HG02571 (cell line): Measurements from ENCODE around the gene ANKRD37.
"Not testable (repeated sequence)": the region's sequence is repeated elsewhere in the genome, so short reads cannot be mapped to it uniquely, and the experiment has no call there.

Experiments used
- ATAC-seq: cut with Tn5 transposase; IDR thresholded peaks from one replicate; pipeline ENCODE4 v1.9.1; 2021; ENCODE audit warnings: mild to moderate bottlenecking, moderate library complexity; ENCODE audit not compliant: unreplicated experiment

ANKRD37 gene, protein sequence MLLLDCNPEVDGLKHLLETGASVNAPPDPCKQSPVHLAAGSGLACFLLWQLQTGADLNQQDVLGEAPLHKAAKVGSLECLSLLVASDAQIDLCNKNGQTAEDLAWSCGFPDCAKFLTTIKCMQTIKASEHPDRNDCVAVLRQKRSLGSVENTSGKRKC

GRCh38 chr4:185396724-185397385, at the start of gene ANKRD37:
Gene ANKRD37 (plus strand): TSS chr4:185396841. CDS start chr4:185396924, 83 bp downstream.
- ATAC-seq, result no peak

DNA sequence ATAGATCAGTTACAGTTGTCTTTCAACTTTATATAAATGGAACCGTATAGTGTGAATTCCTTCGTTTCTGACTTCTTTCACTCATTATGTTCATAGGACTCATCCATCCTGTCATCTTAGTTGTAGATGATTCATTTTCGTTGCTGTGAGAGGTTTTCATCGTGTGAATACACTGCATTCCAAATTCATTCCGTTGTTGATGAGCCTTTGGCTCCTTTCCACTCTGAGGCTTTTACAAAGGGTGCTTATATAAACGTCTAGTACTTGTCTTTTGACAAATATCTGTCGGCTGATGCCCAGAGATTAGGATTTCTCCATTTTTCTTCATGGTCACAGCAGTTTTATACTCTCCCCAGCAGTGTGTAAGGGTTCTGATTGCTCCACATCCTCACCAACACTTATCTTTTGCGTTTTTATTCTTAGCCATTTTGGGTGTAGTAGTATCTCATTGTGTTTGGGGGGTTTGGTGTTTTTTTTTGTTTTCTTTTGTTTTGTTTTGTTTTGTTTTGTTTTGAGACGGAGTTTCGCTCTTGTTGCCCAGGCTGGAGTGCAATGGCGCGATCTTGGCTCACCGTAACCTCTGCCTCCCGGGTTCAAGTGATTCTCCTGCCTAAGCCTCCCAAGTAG, 49.6 kb upstream of the ANKRD37 start:
- ATAC-seq, result no peak

- ATAC-seq, result no peak
Measured at GRCh38 chr4:185351691-185352090, 45.0 kb upstream of the ANKRD37 start.

DNA sequence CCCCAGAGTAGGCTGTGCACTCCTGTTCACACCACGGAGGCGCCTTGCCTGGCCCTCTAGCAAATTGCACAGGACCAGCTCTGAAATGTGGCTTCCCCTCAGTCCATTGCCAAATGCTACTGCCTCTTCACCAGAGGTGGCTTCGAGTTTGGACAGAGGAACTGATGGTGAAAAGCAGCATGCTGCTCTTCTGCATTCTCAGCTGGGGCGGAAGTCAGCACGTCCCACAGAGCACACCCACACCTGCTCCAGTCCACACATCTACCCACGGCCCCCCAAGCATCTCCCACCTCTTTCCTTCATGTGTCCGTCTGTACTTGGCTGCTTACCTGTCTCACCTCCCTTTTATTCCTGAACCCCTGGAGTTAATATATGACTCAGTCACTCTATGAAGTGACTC, 44.4 kb upstream of the ANKRD37 start:
- no peak for ATAC-seq

DNA sequence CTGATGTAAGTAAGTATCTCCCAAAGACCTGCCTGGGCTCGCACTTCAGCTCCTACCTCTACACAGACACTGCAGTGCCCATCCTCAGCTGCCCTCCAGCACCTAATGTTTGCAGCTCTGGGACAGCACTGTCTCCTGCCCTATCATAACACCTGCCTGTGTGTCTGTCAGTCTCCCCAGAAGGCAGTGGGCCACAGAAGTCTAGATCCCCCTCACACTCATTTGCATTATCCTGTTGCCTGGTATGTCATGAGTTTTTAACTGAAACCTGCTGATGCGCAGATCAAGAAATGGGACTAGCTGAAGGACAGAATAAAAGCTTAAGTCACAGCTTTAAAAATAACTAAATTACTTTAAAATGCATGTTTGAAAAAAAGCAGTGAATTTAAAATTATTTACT, 43.9 kb upstream of the ANKRD37 start:
- ATAC-seq, result no peak

GRCh38 chr4:185357211-185357610, 39.4 kb upstream of the ANKRD37 start:
- ATAC-seq, result no peak

GRCh38 chr4:185357733-185358440, 38.8 kb upstream of the ANKRD37 start:
- ATAC-seq, result no peak

DNA sequence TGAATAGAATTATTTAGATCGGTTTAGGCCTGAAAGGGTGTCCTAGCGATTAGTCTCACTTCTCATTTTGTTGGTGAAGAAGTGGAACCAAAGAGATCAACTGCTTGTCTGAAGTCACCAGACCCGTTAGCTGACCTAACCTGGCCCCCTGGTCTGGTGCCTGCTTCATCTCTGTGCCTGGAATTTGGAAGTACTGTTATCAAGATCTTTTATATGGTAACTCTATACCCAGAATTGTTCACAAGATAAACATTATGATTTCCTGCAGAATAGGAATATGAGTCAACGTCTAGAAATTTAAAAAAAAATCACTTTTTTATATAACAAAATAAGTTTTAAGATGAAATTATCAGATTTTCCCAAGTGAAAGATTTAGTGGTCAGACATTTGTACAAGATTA, 38.1 kb upstream of the ANKRD37 start:
- ATAC-seq, result no peak

- no peak for ATAC-seq
Measured at GRCh38 chr4:185358959-185359358, 37.7 kb upstream of the ANKRD37 start.

GRCh38 chr4:185359767-185360446, 36.7 kb upstream of the ANKRD37 start:
- no peak for ATAC-seq

DNA sequence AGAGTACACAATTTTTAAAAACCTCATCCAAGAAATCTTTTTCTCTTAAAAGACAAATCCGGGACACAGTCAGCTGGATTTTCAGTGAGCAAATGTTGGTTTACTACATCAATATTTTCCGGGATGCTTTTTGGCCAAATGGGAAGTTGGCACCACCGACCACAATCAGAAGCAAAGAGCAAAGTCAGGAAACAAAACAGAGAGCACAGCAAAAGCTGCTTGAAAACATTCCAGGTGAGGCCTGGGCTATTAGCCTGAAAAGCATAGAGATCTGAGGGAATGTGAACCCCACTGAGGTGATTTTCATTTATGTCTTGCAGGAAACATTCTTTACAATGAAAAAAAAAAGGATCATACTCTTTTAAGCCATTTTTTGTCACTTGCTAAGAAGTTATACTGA, 34.8 kb upstream of the ANKRD37 start:
- ATAC-seq, result no peak

DNA sequence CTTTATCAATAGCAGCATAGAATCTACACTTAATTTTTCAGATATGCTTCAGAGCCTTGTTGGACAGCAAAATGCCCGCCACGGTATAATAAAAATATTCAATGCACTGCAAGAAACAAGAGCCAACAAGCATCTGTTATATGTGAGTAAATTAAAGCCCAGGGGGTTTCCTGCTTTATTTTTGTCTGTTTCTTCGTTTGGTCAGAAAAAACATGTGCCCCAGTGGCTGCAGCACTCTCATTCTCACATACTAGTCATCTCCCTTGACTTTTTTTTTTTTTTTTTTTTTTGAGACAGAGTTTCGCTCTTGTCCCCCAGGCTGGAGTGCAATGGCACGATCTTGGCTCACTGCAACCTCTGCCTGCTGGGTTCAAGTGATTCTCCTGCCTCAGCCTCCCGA, 34.1 kb upstream of the ANKRD37 start:
- ATAC-seq, result not testable (repeated sequence)

GRCh38 chr4:185363251-185363650, 33.4 kb upstream of the ANKRD37 start:
- ATAC-seq, result no peak

DNA sequence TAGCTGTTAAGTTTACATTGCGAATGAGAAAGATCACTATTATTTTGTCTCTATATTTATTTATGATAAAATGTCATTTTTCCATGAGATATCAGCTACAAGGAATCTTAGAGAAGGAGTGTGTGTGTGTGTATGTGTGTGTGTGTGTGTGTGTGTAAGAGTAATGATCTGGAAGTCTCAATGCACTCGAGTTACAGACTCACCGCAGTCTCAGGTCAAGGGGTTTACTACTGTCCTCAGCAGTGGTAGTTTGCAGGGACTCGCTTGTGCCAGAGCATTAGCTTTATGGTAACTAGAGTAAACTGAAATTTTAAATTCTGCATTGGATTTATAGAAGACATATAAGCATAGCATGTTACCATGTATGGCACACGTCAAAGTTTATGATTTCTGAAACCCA, 31.8 kb upstream of the ANKRD37 start:
- no peak for ATAC-seq

GRCh38 chr4:185369731-185370130, 26.9 kb upstream of the ANKRD37 start:
- no peak for ATAC-seq

- no peak for ATAC-seq
Measured at GRCh38 chr4:185370268-185370949, 26.2 kb upstream of the ANKRD37 start.

DNA sequence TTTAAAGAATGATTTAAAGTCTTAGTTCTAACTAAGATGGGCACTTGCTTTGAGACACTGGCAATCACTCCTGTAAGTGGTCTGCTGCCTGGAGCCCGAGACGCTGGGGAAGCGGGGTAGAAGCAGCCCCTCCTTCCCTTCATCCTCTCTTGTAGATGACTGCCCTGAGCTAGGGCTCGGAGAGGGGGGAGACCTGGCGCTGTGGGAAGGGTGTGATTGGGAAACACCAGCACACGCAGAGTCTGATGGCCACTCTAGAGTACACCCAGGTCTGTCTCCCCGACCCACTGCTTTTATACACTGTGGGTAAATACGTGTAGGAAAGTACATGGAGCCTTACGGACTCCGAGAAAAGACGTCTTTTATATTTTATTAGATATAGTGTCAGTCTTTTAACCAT, 24.9 kb upstream of the ANKRD37 start:
- ATAC-seq, result no peak

DNA sequence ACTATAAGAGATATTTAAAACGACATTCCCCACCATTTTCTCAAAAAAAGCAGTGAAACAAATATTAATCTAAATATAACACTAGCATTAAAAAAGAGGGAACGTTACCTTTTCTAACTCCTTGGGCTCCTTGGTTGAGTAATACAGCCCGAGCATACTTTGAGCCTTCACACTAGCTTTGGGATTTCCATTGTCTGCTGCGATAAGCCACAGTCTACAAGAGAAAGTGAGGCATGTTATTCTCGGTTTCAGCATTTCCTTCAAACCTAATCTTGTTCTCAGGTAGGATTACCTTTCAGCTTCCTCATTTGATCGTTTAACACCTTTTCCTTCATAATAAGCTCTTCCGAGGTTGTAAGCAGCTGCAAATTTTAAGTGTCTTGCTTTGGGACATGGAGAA, 22.6 kb upstream of the ANKRD37 start:
- no peak for ATAC-seq

- no peak for ATAC-seq
Measured at GRCh38 chr4:185374573-185374972, 22.1 kb upstream of the ANKRD37 start.

GRCh38 chr4:185378264-185378663, 18.4 kb upstream of the ANKRD37 start:
- ATAC-seq, result no peak
